Activated CD8-positive, alpha-beta T cell treated with anti-CD3 and anti-CD28 coated beads, Interleukin-2, amount 10 ng/mL, durations not matched to agents 7 days and 5 days (primary cell): Measurements from ENCODE around the gene ESRRA. TPM values are rescaled to one million over a fixed set of nuclear protein-coding genes. Genes with fewer than 3 reads are reported as not detected.
"Not testable (repeated sequence)": the region's sequence is repeated elsewhere in the genome, so short reads cannot be mapped to it uniquely, and the experiment has no call there.

Source experiments
- ATAC-seq: fragments of 150-1000 bp; cut with Tn5 transposase; one replicate; pipeline ENCODE4 v1.10.0; 2021; ENCODE audit warnings: moderate library complexity
- CTCF ChIA-PET: fragments of 350-600 bp; sonication (Branson Sonifier 250); formaldehyde crosslinking; loops from one replicate; lab custom pipeline; 2021; ENCODE audit warnings: antibody characterized with exemption; lab: Charles Lee
- POLR2A ChIA-PET: fragments of 350-600 bp; sonication (Branson Sonifier 250); formaldehyde crosslinking; loops from one replicate; lab custom pipeline; 2021; ENCODE audit warnings: antibody characterized with exemption; lab: Charles Lee
- DNase-seq: peaks from one replicate; pipeline ENCODE4 v3.0.0-alpha.2; 2020
- H3K27ac Mint-ChIP-seq: one replicate; pipeline ENCODE4 v1.8.0; 2021; ENCODE audit warnings: mild to moderate bottlenecking, mixed read lengths
- H3K27me3 Mint-ChIP-seq: one replicate; pipeline ENCODE4 v1.8.0; 2021; ENCODE audit warnings: low read depth, mixed read lengths
- H3K36me3 Mint-ChIP-seq: one replicate; pipeline ENCODE4 v1.8.0; 2021; ENCODE audit warnings: low read depth, mixed read lengths
- H3K4me1 Mint-ChIP-seq: one replicate; pipeline ENCODE4 v1.8.0; 2021; ENCODE audit warnings: low read depth, mixed read lengths
- H3K4me3 Mint-ChIP-seq: one replicate; pipeline ENCODE4 v1.8.0; 2021; ENCODE audit warnings: mild to moderate bottlenecking, mixed read lengths
- H3K9me3 Mint-ChIP-seq: one replicate; pipeline ENCODE4 v1.8.0; 2022; ENCODE audit warnings: mixed read lengths; ENCODE audit not compliant: insufficient read depth
- total RNA-seq, 2 experiments: library from RNA; stranded (reverse); gene quantifications; one replicate each; pipeline ENCODE4 v1.2.3, GENCODE V29; 2021

ESRRA gene
- total RNA-seq, 2 experiments from 2014 or later: 42.7 to 43.2 TPM

DNA sequence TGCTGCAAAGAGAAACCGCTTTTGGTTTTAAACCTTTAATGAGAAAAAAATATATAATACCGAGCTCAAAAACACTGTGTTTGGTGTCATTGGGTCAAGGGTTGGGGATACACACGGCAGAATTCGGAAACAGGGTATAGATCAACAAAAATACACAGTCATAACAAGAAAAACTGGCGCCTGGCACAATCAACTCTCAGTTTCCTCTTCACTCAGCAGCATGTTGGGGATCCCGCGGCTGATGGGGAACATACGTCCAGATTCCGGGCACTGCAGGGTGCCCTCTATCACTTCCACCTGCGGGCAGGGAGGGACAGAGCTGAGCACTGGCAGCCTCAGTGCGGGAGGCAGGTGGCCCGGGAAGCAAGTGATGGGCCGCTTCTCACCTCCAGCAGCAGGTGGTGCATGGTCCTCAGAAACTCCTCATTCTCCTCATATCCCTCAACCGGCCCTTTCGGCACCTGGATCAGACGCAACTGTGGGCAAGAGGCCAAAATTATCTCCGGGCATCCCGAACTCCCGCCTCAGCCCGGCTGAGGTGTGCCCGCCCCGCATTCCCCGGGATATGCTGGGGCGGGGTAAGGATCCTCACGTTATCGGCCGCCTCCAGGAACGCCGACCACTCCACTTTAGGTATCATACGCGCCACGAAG, 11.5 kb downstream of the ESRRA start:
- Mint-ChIP-seq H3K4me3 (peak overlapping the region; percentile 89), H3K4me1 (peaks cover 55% of the 10 kb centered on the region), H3K36me3 (peaks cover 47% of the 10 kb centered on the region), H3K27me3 (no peaks in the 10 kb centered on the region), H3K27ac (peak overlapping the region; percentile 100), H3K9me3 (no peaks in the 10 kb centered on the region)
- ChIA-PET POLR2A (interaction anchor here (0.7 to 3.9 kb wide), 18 partner anchors 11 to 509 kb away, joined by 3 to 44 read pairs (median 6); partner anchors contain the start of genes CCDC88B, ESRRA, FERMT3 and PPP1R14B), CTCF (interaction anchor here (0.7 to 5.3 kb wide), 23 partner anchors 8 to 801 kb away, joined by 3 to 137 read pairs (median 5); partner anchors contain the start of genes BAD, CCDC88B, ESRRA and FERMT3)
- peak; percentile 59 for DNase-seq
- ATAC-seq: peak; percentile 7

DNA sequence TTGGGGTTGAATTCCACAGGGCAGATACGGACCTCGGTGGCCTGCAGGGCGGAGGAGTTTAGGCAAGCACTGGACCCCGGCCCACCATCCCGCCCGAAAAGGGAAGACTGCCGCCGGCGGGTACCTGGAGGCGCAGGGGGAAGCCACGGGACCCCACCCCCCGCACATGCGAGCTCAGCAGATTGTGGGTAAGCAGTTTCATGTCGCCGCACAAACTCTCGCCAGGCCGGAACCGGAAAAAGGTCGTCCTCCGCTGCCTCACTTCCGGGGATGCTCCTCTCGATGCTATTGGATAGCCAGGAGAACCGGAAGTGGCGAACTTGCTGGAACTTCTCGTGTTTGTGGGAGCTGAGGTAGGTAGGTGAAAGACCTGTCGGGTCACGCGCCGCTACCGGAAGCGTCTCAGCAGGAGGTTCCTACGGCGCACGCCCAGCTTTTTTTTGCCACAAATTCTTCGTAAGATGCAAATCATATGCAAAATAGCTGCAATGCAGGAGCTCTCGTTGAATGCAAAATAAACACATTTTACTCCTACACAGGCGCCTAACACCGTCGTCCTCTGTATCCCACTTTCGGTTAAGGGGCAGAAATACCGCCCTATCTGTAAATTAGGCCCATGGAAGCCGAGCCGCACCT, 12.1 kb downstream of the ESRRA start, which contains the start of gene TRMT112:
TRMT112 (minus strand) TSS at position 235 of the 636 bp plus-strand sequence; CDS start at position 202, 33 bp downstream.
- Mint-ChIP-seq H3K4me3 (peak within 1 kb of the TSS; percentile 89), H3K36me3 (peaks cover 48% of the 10 kb centered on the region), H3K27ac (peak within 1 kb of the TSS; percentile 100), H3K9me3 (no peaks in the 10 kb centered on the region), H3K27me3 (no peaks in the 10 kb centered on the region), H3K4me1 (peaks cover 54% of the 10 kb centered on the region)
- DNase-seq: peak; percentile 99
- ChIA-PET POLR2A (interaction anchor here (0.7 to 3.9 kb wide), 24 partner anchors 10 to 794 kb away, joined by 3 to 44 read pairs (median 4); partner anchors contain the start of genes BAD, CCDC88B, ESRRA and FERMT3), CTCF (interaction anchor here (0.6 to 5.3 kb wide), 33 partner anchors 8 to 800 kb away, joined by 3 to 137 read pairs (median 4); partner anchors contain the start of genes BAD, CCDC88B, ESRRA and FERMT3)
- ATAC-seq: peak; percentile 76

DNA sequence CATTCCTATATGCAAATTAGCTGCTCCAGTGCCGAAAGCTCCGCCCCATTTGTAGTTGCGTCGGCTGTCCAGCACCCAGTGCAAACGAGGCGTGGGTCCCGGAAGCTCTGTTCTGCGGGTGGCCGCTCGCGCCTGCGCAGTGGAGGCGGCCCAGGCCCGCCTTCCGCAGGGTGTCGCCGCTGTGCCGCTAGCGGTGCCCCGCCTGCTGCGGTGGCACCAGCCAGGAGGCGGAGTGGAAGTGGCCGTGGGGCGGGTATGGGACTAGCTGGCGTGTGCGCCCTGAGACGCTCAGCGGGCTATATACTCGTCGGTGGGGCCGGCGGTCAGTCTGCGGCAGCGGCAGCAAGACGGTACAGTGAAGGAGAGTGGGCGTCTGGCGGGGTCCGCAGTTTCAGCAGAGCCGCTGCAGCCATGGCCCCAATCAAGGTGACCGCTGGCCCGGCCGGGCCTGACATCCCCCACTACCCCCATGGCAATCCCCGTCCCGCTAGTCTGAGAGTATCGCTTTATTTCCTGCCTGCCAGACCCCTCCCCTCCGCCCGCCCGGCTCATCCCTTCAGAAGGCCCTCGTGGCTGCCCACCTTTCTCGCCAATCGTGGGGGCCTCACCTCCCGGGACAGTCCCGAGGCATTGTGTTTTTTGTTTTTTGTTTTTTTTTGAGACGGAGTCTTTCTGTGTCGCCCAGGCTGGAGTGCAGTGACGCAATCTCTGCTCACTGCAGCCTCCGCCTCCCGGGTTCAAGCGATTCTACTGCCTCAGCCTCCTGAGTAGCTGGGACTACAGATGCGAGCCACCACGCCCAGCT, 12.8 kb downstream of the ESRRA start, which contains the start of gene PRDX5:
PRDX5 (plus strand) TSS at position 161 of the 805 bp plus-strand sequence; CDS start at position 256, 95 bp downstream.
- CTCF ChIA-PET: interaction anchor here (0.6 to 5.3 kb wide), 31 partner anchors 9 to 481 kb away, joined by 3 to 137 read pairs (median 4); partner anchors contain the start of genes BAD, CCDC88B, ESRRA and FERMT3
- POLR2A ChIA-PET: interaction anchor here (0.7 to 3.9 kb wide), 22 partner anchors 9 to 794 kb away, joined by 3 to 44 read pairs (median 4); partner anchors contain the start of genes BAD, CCDC88B, ESRRA and FERMT3
- peaks cover 41% of the 10 kb centered on the region for H3K36me3 Mint-ChIP-seq
- H3K4me3 Mint-ChIP-seq: peak within 1 kb of the TSS; percentile 89
- H3K27ac Mint-ChIP-seq: peak within 1 kb of the TSS; percentile 100
- ATAC-seq (peak; percentile 80), DNase-seq (peak; percentile 96)
- no peaks in the 10 kb centered on the region for H3K27me3 Mint-ChIP-seq
- H3K9me3 Mint-ChIP-seq: no peaks in the 10 kb centered on the region
- peaks cover 47% of the 10 kb centered on the region for H3K4me1 Mint-ChIP-seq

DNA sequence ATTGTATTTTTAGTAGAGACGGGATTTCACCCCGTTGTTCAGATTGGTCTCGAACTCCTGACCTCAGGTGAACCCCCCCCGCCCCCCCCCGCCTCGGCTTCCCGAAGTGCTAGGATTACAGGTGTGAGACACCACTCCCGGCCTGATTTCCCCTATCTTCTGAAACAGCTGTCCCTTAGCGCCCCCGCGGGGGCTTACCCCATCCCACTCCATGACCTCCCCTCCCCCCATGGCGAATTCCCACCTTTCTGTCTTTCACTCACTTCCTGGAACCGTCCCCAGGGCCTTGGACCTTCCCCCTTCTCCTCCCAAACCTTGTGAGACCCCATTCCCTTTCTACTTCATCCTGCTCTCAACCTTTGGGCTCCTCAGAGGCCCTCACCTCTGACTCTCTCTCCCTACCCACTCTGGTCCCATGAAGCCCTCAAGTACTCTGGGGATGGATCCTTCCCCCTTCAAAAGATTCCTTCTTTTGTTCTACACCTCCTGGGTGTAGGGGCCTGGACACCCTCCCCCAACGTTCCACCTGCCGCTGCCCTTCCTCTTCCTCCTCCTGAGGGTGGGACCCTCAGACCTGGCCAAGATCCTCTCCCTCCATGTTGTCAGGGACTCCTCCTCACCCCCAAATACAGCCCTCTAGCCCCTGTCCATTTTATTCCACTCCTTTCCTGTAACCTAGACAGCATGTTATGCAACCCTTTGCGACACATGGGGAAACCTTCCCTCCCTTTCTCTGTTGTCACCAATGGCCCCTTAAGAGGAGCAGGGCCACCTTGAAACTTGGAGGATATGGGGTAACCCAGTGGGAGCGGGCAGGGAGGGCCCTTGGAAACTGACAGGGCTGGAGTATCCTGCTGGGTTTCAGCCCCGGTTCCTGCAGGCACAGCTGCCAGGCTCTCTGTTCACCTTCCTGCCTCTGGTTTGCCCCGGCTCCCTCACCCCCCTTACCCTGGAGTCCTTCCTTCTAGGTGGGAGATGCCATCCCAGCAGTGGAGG, 13.7 kb downstream of the ESRRA start:
- Mint-ChIP-seq H3K9me3 (no peaks in the 10 kb centered on the region), H3K27me3 (no peaks in the 10 kb centered on the region), H3K36me3 (peaks cover 40% of the 10 kb centered on the region), H3K4me1 (peaks cover 44% of the 10 kb centered on the region), H3K27ac (peak overlapping the region; percentile 100), H3K4me3 (peak overlapping the region; percentile 89)
- ATAC-seq (no peak), DNase-seq (no peak)
- CTCF ChIA-PET: interaction anchor here (1.2 to 5.3 kb wide), 7 partner anchors 13 to 115 kb away, joined by 3 to 137 read pairs (median 17); partner anchors contain the start of genes CCDC88B, ESRRA and FERMT3
- POLR2A ChIA-PET: interaction anchor here (2.3 to 3.9 kb wide), 5 partner anchors 13 to 112 kb away, joined by 12 to 44 read pairs (median 37); partner anchors contain the start of genes CCDC88B, ESRRA and FERMT3

DNA sequence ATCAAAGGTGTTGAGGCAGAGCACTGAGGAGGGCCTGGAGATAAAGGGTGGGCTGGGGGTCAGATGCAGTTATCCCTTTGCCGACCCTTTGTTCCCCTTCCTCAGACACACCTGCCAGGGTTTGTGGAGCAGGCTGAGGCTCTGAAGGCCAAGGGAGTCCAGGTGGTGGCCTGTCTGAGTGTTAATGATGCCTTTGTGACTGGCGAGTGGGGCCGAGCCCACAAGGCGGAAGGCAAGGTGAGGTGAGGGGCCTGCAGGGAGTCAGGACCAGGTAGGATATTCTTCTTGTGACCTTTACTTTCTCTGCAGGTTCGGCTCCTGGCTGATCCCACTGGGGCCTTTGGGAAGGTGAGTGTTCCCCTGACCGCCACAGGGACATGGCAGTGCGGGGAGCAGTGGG, 15.2 kb downstream of the ESRRA start:
- Mint-ChIP-seq H3K27me3 (no peaks in the 10 kb centered on the region), H3K4me3 (no peak overlapping the region), H3K27ac (no peak overlapping the region), H3K36me3 (peaks cover 30% of the 10 kb centered on the region), H3K4me1 (peaks cover 43% of the 10 kb centered on the region), H3K9me3 (no peaks in the 10 kb centered on the region)
- DNase-seq: no peak
- ChIA-PET POLR2A (no interaction called here), CTCF (interaction anchor here (5.3 kb wide), 1 partner anchor 12 kb away, joined by 137 read pairs; no protein-coding TSS in a partner anchor)
- no peak for ATAC-seq

DNA sequence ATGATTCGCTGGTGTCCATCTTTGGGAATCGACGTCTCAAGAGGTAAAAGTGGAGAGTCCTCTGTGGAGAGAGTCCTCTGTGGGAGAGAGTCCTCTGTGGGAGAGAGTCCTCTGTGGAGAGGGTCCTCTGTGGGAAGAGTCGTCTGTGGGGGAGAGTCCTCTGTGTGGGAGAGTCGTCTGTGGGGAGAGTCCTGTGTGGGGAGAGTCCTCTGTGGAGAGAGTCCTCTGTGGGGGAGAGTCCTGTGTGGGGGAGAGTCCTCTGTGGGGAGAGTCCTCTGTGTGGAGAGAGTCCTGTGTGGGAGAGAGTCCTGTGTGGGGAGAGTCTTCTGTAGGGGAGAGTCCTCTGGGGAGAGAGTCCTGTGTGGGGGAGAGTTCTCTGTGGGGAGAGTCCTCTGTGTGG, 15.7 kb downstream of the ESRRA start:
- DNase-seq (no peak), ATAC-seq (no peak)
- Mint-ChIP-seq H3K9me3 (no peaks in the 10 kb centered on the region), H3K36me3 (peaks cover 30% of the 10 kb centered on the region), H3K4me1 (peaks cover 43% of the 10 kb centered on the region), H3K4me3 (no peak overlapping the region), H3K27ac (peak overlapping the region; percentile 57), H3K27me3 (no peaks in the 10 kb centered on the region)
- ChIA-PET POLR2A (no interaction called here), CTCF (no interaction called here)

DNA sequence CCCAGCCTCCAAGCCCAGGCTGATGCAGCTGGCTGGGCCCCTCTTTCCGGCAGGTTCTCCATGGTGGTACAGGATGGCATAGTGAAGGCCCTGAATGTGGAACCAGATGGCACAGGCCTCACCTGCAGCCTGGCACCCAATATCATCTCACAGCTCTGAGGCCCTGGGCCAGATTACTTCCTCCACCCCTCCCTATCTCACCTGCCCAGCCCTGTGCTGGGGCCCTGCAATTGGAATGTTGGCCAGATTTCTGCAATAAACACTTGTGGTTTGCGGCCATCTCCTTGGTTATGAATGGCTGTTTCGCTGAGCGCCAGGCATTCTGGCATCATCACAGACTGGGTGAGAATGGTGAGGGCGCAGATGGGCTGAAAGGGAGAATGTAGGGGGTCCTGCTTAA, 16.2 kb downstream of the ESRRA start:
- ChIA-PET CTCF (interaction anchor here (0.9 kb wide), 1 partner anchor 117 kb away, joined by 3 read pairs; no protein-coding TSS in a partner anchor), POLR2A (no interaction called here)
- Mint-ChIP-seq H3K4me3 (no peak overlapping the region), H3K27ac (peak overlapping the region; percentile 43), H3K36me3 (peaks cover 26% of the 10 kb centered on the region), H3K9me3 (no peaks in the 10 kb centered on the region), H3K4me1 (peaks cover 38% of the 10 kb centered on the region), H3K27me3 (no peaks in the 10 kb centered on the region)
- ATAC-seq (no peak), DNase-seq (no peak)

DNA sequence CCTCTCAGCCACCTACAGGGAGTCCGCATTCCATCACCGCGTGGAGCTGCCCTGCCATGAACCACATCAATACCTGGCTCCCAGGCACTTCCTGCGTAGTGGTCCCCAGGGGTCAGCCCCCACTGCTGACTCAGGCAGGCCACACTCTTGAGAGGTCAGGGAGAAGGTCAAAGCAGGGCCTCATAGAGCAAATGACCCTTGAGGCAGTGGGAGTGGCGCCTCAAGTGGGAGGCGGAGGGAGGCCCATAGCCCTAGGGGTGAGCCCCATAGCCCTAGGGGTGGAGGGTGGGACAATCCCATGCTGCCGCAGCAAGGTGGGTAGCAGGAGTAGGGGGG, 17.6 kb downstream of the ESRRA start:
- H3K27ac Mint-ChIP-seq: no peak overlapping the region
- ChIA-PET CTCF (interaction anchor here (0.6 to 1.4 kb wide), 2 partner anchors 9 to 32 kb away, joined by 3 to 7 read pairs; no protein-coding TSS in a partner anchor), POLR2A (interaction anchor here (1.6 kb wide), 1 partner anchor 17 kb away, joined by 4 read pairs; the partner anchor contains the start of gene CCDC88B)
- DNase-seq: no peak
- ATAC-seq: no peak
- no peak overlapping the region for H3K4me3 Mint-ChIP-seq
- H3K36me3 Mint-ChIP-seq: peaks cover 14% of the 10 kb centered on the region
- peaks cover 31% of the 10 kb centered on the region for H3K4me1 Mint-ChIP-seq
- no peaks in the 10 kb centered on the region for H3K9me3 Mint-ChIP-seq
- H3K27me3 Mint-ChIP-seq: peaks cover 2% of the 10 kb centered on the region

DNA sequence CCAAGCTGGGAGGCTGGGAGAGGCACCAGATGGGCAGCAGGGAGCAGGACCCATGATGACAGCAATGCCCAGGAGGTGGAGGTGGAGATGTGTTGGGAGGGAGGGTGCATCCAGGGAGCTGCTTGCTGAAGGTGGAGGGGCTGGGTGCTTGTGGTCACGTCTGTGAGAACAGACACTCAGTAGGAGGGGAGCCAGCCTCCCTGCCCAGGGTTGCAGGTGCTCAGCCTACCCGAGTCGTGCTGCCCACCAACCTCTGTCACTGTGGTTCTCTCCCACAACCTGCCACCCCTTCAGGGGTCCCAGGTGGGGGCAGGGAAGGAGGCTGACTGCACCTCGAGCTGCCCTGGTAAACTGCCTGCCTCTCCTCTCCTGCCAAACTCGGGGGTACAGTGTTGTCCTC, 18.0 kb downstream of the ESRRA start:
- ChIA-PET POLR2A (interaction anchor here (0.5 to 1.6 kb wide), 4 partner anchors 14 to 507 kb away, joined by 3 to 5 read pairs (median 4); partner anchors contain the start of gene CCDC88B), CTCF (interaction anchor here (1.4 kb wide), 1 partner anchor 8 kb away, joined by 7 read pairs; no protein-coding TSS in a partner anchor)
- no peak overlapping the region for H3K27ac Mint-ChIP-seq
- DNase-seq (no peak), ATAC-seq (no peak)
- no peaks in the 10 kb centered on the region for H3K9me3 Mint-ChIP-seq
- H3K4me3 Mint-ChIP-seq: no peak overlapping the region
- H3K27me3 Mint-ChIP-seq: peaks cover 2% of the 10 kb centered on the region
- peaks cover 27% of the 10 kb centered on the region for H3K4me1 Mint-ChIP-seq
- peaks cover 14% of the 10 kb centered on the region for H3K36me3 Mint-ChIP-seq

DNA sequence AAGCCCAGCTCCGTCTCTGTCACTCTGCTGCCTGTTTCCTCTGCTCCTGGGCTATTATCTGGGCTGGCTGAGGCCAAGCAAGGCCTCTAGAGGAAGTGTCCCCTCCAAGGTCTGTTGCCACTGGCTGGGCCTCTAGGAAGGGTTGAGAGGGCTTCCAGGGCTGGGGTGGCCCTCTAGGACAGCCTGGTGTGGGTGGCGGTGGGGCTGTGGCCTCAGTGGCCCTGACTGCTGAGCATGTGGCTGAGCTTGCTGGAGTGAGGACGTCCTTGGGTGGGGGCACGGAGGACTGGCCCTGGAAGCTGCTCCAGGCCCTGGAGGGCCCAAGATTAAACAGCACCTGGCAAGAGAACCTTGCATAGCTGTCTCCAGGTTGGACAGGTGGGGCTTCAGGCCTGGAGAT, 18.7 kb downstream of the ESRRA start:
- not testable (repeated sequence) for H3K27me3 Mint-ChIP-seq, H3K4me3 Mint-ChIP-seq, H3K27ac Mint-ChIP-seq, H3K9me3 Mint-ChIP-seq, DNase-seq, ATAC-seq
- H3K36me3 Mint-ChIP-seq: peaks cover 14% of the 10 kb centered on the region
- CTCF ChIA-PET: interaction anchor here (1.4 kb wide), 1 partner anchor 8 kb away, joined by 7 read pairs; no protein-coding TSS in a partner anchor
- POLR2A ChIA-PET: interaction anchor here (0.5 to 1.6 kb wide), 4 partner anchors 15 to 507 kb away, joined by 3 to 5 read pairs (median 4); partner anchors contain the start of gene CCDC88B
- peaks cover 23% of the 10 kb centered on the region for H3K4me1 Mint-ChIP-seq
